NCI-H2107 (cell line): ENCODE measurements around the gene USF2.

ENCODE experiments used
- DNase-seq: peaks from one replicate; lab custom pipeline; 2025; lab: John Stamatoyannopoulos, UW

USF2 gene

DNA sequence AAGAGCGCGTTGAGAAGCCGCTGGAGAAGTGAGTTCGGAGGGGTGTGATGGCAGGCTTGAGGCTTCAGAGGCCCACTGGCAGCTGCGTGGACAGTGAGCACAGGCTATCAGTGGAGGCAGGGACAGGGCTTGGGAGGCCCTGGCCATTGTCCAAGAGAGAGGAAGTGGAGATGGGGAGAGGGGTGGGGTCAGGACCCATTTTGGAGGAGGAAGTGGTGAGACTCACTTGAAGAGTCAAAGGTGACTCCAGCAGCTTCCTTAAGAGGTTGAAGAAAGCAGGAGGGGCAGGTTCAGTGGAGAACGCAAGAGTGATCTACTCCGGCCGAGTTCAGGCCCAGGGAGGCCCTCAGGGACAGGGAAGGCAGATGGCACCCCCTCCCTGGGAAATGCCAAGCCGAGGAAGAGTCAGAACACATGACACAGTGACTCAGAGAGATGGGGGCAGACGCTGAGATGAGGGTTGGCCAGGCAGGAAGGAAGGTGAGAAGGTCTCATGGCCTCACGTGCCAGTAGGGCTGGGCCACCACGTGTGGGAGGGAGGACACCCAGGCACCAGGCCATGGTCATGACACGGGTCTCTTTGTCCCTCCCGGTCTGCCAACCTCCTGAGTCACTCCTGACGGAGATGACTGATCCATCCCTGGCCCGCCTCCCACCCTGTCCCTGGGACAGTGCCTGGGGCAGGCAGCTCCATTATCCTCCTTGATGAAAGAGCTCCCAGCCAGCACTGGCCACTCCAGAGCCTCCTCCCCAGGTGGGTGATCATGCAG, 50.1 kb downstream of the USF2 start:
- DNase-seq: no peak

DNA sequence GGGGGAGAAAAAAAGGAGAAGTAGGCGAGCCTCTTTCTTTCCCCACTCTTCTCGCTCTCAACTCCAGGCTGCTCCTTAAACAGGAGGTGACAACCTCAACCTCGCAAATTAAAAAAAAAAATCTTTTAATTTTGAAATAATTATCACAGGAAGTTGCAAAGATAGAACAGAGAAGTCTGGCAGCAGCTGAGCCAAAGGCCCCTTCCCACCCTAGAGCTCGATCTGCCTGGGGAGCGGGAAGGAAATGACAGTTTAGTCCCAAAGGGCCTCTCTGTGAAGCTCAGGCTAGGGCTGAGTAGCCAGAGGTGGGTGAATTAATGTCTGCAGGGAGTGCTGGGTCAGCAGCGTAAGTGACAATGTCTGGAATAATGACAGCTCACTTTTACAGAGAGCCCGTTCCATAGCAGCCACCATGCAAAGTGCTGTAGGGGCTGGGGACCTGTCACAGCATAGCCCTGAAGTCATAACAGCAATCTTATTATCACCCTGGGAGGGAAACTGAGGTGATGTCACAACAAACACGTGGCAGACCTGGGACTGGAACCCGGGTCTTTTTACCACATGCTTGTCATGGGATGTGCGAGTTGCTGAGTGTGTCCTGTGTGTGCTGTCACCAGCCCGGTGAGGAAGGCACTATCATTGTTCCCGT, 51.4 kb downstream of the USF2 start:
- DNase-seq: no peak

DNA sequence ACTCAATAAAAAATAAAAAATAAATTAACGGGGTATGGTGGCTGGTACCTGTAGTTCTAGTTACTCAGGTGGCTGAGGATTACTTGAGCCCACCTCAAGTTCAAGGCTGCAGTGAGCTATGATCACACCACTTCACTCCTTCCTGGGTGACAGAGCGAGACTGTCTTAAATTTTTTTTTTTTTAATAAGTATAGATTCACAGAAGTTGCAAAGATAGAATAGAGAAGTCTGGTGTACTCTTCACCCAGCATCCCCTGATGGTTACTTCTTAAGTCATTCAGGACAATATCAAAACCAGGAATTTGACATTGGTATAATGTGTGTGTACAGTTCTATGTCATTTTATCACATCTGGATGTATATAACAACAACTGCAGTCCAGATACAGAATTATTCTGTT, 52.5 kb downstream of the USF2 start:
- no peak for DNase-seq

DNA sequence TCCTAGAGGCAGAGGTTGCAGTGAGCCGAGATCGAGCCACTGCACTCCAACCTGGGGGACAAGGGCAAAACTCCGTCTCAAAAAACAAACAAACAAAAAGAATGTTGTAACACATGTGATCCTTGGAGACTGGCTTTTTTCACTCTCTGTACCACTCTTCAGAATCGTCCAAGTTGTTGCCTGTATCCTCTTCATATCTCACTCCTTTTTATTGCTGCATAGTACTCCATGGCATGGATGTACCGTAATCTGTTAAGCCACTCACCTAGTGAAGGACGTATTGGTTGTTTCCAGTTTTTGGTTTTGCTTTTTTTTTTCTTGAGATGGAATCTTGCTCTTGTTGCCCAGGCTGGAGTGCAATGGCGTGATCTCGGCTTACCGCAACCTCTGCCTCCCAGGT, 53.3 kb downstream of the USF2 start:
- DNase-seq: no peak

DNA sequence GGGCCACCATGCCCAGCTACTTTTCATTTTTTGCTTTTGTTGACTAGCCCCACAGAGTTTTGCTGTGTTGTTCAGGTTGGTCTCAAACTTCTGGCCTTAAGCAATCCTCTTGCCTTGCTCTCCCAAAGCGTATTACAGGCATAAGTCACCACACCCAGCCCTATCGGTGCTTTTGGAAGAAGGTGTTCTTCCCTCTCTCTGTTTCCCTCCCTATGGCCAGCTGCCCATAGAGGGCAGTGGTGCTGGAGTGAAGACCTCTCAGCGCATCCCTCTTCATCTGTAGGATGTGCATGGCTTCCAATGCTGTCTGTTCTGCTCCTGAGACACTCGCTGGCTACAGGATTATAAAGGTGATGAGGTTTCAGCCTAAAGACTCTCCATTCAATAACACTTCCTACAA, 58.9 kb downstream of the USF2 start:
- no peak for DNase-seq

DNA sequence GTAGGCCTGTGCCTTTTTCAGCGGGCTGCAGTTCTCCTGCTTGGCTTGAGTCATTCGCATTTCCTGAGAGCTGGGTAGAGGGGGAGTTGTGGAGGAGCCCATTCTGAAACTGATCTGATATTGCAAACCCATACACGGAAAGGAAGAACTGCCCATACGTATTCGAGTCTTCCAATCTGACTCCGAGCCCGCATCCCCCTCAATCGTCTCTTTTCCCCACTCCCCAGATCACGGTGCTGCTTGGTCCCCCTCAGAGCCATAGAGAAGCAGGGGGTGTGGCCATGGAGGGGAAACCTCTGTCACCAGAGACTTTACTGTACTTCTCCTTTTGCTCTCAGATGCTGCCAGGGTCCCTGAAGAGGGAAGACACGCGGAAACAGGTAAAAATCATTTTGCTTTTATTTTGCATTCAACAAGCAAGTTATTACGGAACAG, 60.1 kb downstream of the USF2 start, which contains the start of gene CD22:
CD22 (plus strand) TSS at position 337 of the 435 bp plus-strand sequence. CDS start 2,854 bp downstream, outside the sequence.
- no peak for DNase-seq

DNA sequence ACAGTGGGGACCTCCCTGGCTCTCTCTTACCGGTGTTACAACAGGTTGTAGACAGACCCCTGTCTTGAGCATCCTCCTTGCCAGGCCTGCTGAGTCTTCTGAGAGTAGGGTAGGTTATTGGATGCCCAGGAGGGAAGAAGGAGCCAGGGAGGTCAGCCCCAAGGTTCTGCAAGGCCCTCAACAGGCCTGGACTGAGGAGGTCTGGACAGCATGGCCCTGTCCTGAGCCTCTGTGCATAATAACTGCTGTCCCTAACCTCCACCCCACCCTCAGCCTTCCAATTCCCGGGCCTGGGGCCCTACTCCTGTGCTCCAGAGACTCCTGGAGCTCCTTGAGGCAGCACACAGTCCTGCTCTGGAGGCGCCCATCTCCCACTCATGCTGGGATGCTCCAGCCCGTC, 60.6 kb downstream of the USF2 start:
- no peak for DNase-seq
